HEK293 (cell line): Measurements from ENCODE around the gene DHRS7B.

Experiments used
- CTCF ChIA-PET: fragments of 350-600 bp; formaldehyde crosslinking; extraction: SDS; loops from one replicate; lab custom pipeline; 2021; ENCODE audit warnings: antibody characterized with exemption; lab: Yijun Ruan, JAX
- POLR2A ChIA-PET: fragments of 300-600 bp; formaldehyde crosslinking; extraction: SDS; loops from one replicate; lab custom pipeline; 2020; ENCODE audit warnings: antibody characterized with exemption, inconsistent platforms; lab: Yijun Ruan, JAX
- H3K27ac ChIP-seq: fragments of 200-500 bp; sonication (Bioruptor generic); 2 replicates; pipeline ENCODE4 v1.5.1; 2014; ENCODE audit warnings: low read depth, low read length, control low read depth, inconsistent platforms; ENCODE audit errors: extremely low read depth
- H3K36me3 ChIP-seq, 2 experiments: fragments of 200-500 bp in 1 of 2; sonication (Bioruptor generic) in 1 of 2; 1 replicate in 1 of 2; 2 replicates in 1 of 2; pipeline ENCODE4 v1.5.1; 2014 to 2017; ENCODE audit warnings: inconsistent platforms in 2 of 2, low read length in 2 of 2; ENCODE audit not compliant: control insufficient read depth in 2 of 2, insufficient read depth in 1 of 2
- H3K4me1 ChIP-seq: fragments of 200-500 bp; sonication (Bioruptor generic); 2 replicates; pipeline ENCODE4 v1.5.1; 2014; ENCODE audit warnings: mild to moderate bottlenecking, low read length, inconsistent platforms; ENCODE audit not compliant: control insufficient read depth, insufficient read depth
- H3K4me3 ChIP-seq: 2 replicates; pipeline ENCODE4 v1.5.1; 2011; ENCODE audit warnings: low read depth, mild to moderate bottlenecking, control low read depth, low read length, moderate library complexity
- H3K9me3 ChIP-seq: fragments of 200-500 bp; sonication (Bioruptor generic); 2 replicates; pipeline ENCODE4 v1.5.1; 2014; ENCODE audit warnings: low read depth, low read length, inconsistent platforms; ENCODE audit not compliant: control insufficient read depth, insufficient read depth
- HOXA7 ChIP-seq: sonication (generic); formaldehyde crosslinking; IDR thresholded peaks from 2 replicates; pipeline ENCODE4 v1.8.1; 2022; ENCODE audit warnings: missing genetic modification reagents, borderline replicate concordance
- IKZF3 ChIP-seq: fragments of 450-650 bp; IDR thresholded peaks from 2 replicates; pipeline ENCODE4 v1.5.0; 2018; ENCODE audit warnings: missing biosample characterization, mild to moderate bottlenecking, missing genetic modification characterization, moderate library complexity
- RBAK ChIP-seq: fragments of 450-650 bp; formaldehyde crosslinking; IDR thresholded peaks from 2 replicates; pipeline ENCODE4 v1.5.1; 2016; ENCODE audit warnings: missing biosample characterization, missing genetic modification characterization
- SCRT1 ChIP-seq: fragments of 450-650 bp; formaldehyde crosslinking; IDR thresholded peaks from 2 replicates; pipeline ENCODE4 v1.5.1; 2016; ENCODE audit warnings: missing biosample characterization, missing genetic modification characterization, borderline replicate concordance
- SP3 ChIP-seq: fragments of 450-650 bp; formaldehyde crosslinking; IDR thresholded peaks from 2 replicates; pipeline ENCODE4 v1.5.1; 2016; ENCODE audit warnings: missing biosample characterization, missing genetic modification characterization
- ZFP69B ChIP-seq: fragments of 450-650 bp; formaldehyde crosslinking; IDR thresholded peaks from 2 replicates; pipeline ENCODE4 v1.5.1; 2016; ENCODE audit warnings: missing biosample characterization, missing genetic modification characterization
- ZNF211 ChIP-seq: fragments of 450-650 bp; formaldehyde crosslinking; IDR thresholded peaks from 2 replicates; pipeline ENCODE4 v1.5.1; 2016; ENCODE audit warnings: low read depth, missing biosample characterization, missing genetic modification characterization
- ZNF24 ChIP-seq: fragments of 450-650 bp; formaldehyde crosslinking; IDR thresholded peaks from 2 replicates; pipeline ENCODE4 v1.5.1; 2016; ENCODE audit warnings: missing biosample characterization, missing genetic modification characterization
- ZNF354C ChIP-seq: fragments of 450-650 bp; formaldehyde crosslinking; IDR thresholded peaks from 2 replicates; pipeline ENCODE4 v1.5.1; 2016; ENCODE audit warnings: missing biosample characterization, missing genetic modification characterization, low read depth, borderline replicate concordance
- ZNF366 ChIP-seq: fragments of 450-650 bp; formaldehyde crosslinking; conservative IDR thresholded peaks from 2 replicates; pipeline ENCODE4 v1.5.1; 2016; ENCODE audit warnings: missing biosample characterization, missing genetic modification characterization
- ZNF677 ChIP-seq: fragments of 450-650 bp; IDR thresholded peaks from 2 replicates; pipeline ENCODE4 v1.5.0; 2018; ENCODE audit warnings: missing biosample characterization, mild to moderate bottlenecking, missing genetic modification characterization, moderate library complexity
- ZNF785 ChIP-seq: fragments of 450-650 bp; formaldehyde crosslinking; IDR thresholded peaks from 2 replicates; pipeline ENCODE4 v1.5.1; 2016; ENCODE audit warnings: missing biosample characterization, missing genetic modification characterization
- ZSCAN23 ChIP-seq: fragments of 450-650 bp; formaldehyde crosslinking; IDR thresholded peaks from 2 replicates; pipeline ENCODE4 v1.5.1; 2016; ENCODE audit warnings: missing biosample characterization, missing genetic modification characterization
- TF ChIP-seq, protein P1 (sequence below): fragments of 450-650 bp; formaldehyde crosslinking; IDR thresholded peaks from 2 replicates; pipeline ENCODE4 v1.5.1; 2016; ENCODE audit warnings: missing biosample characterization, missing genetic modification characterization
- TF ChIP-seq, protein P2 (sequence below): fragments of 450-650 bp; formaldehyde crosslinking; IDR thresholded peaks from 2 replicates; pipeline ENCODE4 v1.5.1; 2016; ENCODE audit warnings: missing biosample characterization, missing genetic modification characterization
- TF ChIP-seq, protein P3 (sequence below): fragments of 450-650 bp; IDR thresholded peaks from 2 replicates; pipeline ENCODE4 v1.5.1; 2018; ENCODE audit warnings: missing biosample characterization, missing genetic modification characterization
- TF ChIP-seq, protein P4 (sequence below): fragments of 450-650 bp; formaldehyde crosslinking; IDR thresholded peaks from 2 replicates; pipeline ENCODE4 v1.5.1; 2017; ENCODE audit warnings: missing biosample characterization, missing genetic modification characterization
- TF ChIP-seq, protein P5 (sequence below): fragments of 450-650 bp; formaldehyde crosslinking; IDR thresholded peaks from 2 replicates; pipeline ENCODE4 v1.5.1; 2017; ENCODE audit warnings: missing biosample characterization, missing genetic modification characterization
- TF ChIP-seq, protein P6 (sequence below): fragments of 450-650 bp; formaldehyde crosslinking; IDR thresholded peaks from 2 replicates; pipeline ENCODE4 v1.5.1; 2016; ENCODE audit warnings: missing biosample characterization, missing genetic modification characterization, borderline replicate concordance
- TF ChIP-seq, protein P7 (sequence below): fragments of 450-650 bp; formaldehyde crosslinking; IDR thresholded peaks from 2 replicates; pipeline ENCODE4 v1.5.1; 2016; ENCODE audit warnings: missing biosample characterization, missing genetic modification characterization

The DHRS7B gene

DNA sequence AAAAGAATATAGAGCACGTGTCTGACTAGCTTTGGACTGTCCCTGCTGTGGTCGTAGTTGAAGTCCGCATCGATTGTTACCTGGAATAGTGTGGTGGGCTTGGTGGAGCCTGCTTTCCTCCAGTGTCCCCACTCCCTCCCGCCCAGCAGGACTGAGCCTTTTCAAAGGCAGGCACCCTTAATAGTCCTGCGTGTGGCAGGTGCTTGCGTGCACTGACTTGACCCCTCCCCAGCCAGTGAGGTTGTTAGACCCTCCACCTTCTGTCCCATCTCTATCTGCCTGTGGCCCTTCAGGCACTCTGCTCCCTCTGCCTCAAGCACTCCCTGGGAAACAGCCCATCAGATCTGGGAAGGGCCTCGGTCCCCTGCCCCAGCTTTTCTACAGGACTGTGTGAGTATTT lies 50.6 kb downstream of the DHRS7B start:
- TF ChIP-seq ZNF785 (tag by site-specific recombination) = no peak
- TF ChIP-seq, protein P1, sequence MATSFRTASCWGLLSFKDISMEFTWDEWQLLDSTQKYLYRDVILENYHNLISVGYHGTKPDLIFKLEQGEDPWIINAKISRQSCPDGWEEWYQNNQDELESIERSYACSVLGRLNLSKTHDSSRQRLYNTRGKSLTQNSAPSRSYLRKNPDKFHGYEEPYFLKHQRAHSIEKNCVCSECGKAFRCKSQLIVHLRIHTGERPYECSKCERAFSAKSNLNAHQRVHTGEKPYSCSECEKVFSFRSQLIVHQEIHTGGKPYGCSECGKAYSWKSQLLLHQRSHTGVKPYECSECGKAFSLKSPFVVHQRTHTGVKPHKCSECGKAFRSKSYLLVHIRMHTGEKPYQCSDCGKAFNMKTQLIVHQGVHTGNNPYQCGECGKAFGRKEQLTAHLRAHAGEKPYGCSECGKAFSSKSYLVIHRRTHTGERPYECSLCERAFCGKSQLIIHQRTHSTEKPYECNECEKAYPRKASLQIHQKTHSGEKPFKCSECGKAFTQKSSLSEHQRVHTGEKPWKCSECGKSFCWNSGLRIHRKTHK (tag by site-specific recombination) = no peak
- TF ChIP-seq ZNF366 (tag by site-specific recombination) = no peak
- TF ChIP-seq ZSCAN23 (tag by site-specific recombination) = no peak
- TF ChIP-seq, all 188 proteins: peak for 0
- POLR2A ChIA-PET = interaction anchor here (0.7 kb wide), 2 partner anchors 28 to 36 kb away, joined by 3 to 4 read pairs; no protein-coding TSS in a partner anchor
- Histone ChIP-seq H3K36me3 (peaks cover 11 to 33% of the 10 kb centered on the region in 2 experiments; a peak in 2 of 3 replicates), H3K4me3 (no peak overlapping the region), H3K9me3 (no peaks in the 10 kb centered on the region), H3K27ac (no peak overlapping the region), H3K4me1 (no peaks in the 10 kb centered on the region)
- CTCF ChIA-PET = interaction anchor here (0.6 kb wide), 2 partner anchors 303 to 530 kb away, joined by 3 read pairs; no protein-coding TSS in a partner anchor

DNA sequence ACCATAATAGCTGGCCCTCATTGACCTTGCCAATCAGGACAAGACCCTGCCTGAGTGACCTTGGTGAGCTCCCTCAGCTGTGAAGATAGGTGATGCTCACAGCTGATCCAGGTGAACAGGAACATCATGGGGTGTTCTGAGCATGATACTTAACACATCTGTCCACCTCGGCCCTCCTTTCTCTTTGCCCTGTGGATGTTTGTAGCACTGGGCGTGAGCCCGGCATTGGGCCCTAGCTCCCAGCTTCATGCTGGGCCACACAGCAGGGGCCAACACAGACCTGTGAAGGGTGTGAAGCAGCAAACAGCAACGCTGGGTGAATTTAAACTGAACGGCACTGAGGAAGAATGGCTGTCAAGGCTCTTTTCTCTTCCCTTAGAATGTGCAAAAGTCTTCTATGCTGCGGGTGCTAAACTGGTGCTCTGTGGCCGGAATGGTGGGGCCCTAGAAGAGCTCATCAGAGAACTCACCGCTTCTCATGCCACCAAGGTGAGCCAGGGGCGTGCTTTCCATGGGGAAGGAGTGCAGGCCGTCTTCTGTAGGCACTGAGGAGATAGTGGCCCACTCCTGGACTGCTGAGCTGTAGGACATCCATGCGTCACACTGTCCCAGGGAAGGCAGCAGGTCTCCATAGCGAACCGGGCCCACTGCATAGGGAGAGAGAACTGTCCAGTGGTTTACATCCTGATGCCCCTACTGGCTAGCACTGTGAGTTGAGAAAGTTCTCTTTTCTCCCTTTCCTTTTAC lies 51.3 kb downstream of the DHRS7B start:
- TF ChIP-seq ZNF677 (tag by site-specific recombination) (no peak), IKZF3 (tag by site-specific recombination) (no peak)
- TF ChIP-seq, protein P2, sequence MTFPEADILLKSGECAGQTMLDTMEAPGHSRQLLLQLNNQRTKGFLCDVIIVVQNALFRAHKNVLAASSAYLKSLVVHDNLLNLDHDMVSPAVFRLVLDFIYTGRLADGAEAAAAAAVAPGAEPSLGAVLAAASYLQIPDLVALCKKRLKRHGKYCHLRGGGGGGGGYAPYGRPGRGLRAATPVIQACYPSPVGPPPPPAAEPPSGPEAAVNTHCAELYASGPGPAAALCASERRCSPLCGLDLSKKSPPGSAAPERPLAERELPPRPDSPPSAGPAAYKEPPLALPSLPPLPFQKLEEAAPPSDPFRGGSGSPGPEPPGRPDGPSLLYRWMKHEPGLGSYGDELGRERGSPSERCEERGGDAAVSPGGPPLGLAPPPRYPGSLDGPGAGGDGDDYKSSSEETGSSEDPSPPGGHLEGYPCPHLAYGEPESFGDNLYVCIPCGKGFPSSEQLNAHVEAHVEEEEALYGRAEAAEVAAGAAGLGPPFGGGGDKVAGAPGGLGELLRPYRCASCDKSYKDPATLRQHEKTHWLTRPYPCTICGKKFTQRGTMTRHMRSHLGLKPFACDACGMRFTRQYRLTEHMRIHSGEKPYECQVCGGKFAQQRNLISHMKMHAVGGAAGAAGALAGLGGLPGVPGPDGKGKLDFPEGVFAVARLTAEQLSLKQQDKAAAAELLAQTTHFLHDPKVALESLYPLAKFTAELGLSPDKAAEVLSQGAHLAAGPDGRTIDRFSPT (tag by site-specific recombination) = no peak
- H3K4me3 ChIP-seq = no peak overlapping the region
- no peaks in the 10 kb centered on the region for H3K9me3 ChIP-seq
- no peaks in the 10 kb centered on the region for H3K4me1 ChIP-seq
- ChIA-PET POLR2A (interaction anchor here (0.6 to 1.3 kb wide), 3 partner anchors 8 to 35 kb away, joined by 3 to 4 read pairs (median 3); no protein-coding TSS in a partner anchor), CTCF (interaction anchor here (0.6 kb wide), 2 partner anchors 302 to 531 kb away, joined by 3 read pairs; no protein-coding TSS in a partner anchor)
- H3K27ac ChIP-seq = no peak overlapping the region
- H3K36me3 ChIP-seq = peaks cover 11 to 27% of the 10 kb centered on the region in 2 experiments; a peak in 2 of 3 replicates

DNA sequence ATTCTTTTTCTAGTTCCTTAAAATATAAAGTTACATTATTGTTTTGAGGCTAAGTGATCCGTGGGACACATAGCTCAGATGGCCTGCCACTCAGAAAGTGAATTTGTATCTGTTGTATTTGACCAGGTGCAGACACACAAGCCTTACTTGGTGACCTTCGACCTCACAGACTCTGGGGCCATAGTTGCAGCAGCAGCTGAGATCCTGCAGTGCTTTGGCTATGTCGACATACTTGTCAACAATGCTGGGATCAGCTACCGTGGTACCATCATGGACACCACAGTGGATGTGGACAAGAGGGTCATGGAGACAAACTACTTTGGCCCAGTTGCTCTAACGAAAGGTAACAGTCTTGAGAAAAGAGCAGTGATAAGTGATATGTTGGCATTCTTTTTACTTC lies 56.7 kb downstream of the DHRS7B start:
- Histone ChIP-seq H3K9me3 (no peaks in the 10 kb centered on the region), H3K4me3 (no peak overlapping the region), H3K36me3 (peaks cover 17 to 41% of the 10 kb centered on the region in 2 experiments), H3K4me1 (no peaks in the 10 kb centered on the region), H3K27ac (no peak overlapping the region)
- CTCF ChIA-PET = no interaction called here
- POLR2A ChIA-PET = interaction anchor here (1.0 kb wide), 1 partner anchor 31 kb away, joined by 3 read pairs; the partner anchor contains the start of gene TMEM11
- TF ChIP-seq ZNF354C (tag by site-specific recombination) (no peak), SP3 (tag by site-specific recombination) (no peak), ZNF211 (no peak), ZNF24 (no peak), SCRT1 (tag by site-specific recombination) (no peak), RBAK (tag by site-specific recombination) (no peak), ZFP69B (tag by site-specific recombination) (no peak), HOXA7 (CRISPR knock-in tag) (no peak)
- TF ChIP-seq, protein P3, sequence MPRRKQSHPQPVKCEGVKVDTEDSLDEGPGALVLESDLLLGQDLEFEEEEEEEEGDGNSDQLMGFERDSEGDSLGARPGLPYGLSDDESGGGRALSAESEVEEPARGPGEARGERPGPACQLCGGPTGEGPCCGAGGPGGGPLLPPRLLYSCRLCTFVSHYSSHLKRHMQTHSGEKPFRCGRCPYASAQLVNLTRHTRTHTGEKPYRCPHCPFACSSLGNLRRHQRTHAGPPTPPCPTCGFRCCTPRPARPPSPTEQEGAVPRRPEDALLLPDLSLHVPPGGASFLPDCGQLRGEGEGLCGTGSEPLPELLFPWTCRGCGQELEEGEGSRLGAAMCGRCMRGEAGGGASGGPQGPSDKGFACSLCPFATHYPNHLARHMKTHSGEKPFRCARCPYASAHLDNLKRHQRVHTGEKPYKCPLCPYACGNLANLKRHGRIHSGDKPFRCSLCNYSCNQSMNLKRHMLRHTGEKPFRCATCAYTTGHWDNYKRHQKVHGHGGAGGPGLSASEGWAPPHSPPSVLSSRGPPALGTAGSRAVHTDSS = no peak
- TF ChIP-seq, protein P4, sequence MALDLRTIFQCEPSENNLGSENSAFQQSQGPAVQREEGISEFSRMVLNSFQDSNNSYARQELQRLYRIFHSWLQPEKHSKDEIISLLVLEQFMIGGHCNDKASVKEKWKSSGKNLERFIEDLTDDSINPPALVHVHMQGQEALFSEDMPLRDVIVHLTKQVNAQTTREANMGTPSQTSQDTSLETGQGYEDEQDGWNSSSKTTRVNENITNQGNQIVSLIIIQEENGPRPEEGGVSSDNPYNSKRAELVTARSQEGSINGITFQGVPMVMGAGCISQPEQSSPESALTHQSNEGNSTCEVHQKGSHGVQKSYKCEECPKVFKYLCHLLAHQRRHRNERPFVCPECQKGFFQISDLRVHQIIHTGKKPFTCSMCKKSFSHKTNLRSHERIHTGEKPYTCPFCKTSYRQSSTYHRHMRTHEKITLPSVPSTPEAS (tag by site-specific recombination) = no peak
- TF ChIP-seq, protein P5, sequence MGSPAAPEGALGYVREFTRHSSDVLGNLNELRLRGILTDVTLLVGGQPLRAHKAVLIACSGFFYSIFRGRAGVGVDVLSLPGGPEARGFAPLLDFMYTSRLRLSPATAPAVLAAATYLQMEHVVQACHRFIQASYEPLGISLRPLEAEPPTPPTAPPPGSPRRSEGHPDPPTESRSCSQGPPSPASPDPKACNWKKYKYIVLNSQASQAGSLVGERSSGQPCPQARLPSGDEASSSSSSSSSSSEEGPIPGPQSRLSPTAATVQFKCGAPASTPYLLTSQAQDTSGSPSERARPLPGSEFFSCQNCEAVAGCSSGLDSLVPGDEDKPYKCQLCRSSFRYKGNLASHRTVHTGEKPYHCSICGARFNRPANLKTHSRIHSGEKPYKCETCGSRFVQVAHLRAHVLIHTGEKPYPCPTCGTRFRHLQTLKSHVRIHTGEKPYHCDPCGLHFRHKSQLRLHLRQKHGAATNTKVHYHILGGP (tag by site-specific recombination) = no peak
- TF ChIP-seq, protein P6, sequence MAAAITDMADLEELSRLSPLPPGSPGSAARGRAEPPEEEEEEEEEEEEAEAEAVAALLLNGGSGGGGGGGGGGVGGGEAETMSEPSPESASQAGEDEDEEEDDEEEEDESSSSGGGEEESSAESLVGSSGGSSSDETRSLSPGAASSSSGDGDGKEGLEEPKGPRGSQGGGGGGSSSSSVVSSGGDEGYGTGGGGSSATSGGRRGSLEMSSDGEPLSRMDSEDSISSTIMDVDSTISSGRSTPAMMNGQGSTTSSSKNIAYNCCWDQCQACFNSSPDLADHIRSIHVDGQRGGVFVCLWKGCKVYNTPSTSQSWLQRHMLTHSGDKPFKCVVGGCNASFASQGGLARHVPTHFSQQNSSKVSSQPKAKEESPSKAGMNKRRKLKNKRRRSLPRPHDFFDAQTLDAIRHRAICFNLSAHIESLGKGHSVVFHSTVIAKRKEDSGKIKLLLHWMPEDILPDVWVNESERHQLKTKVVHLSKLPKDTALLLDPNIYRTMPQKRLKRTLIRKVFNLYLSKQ (tag by site-specific recombination) = no peak
- TF ChIP-seq, protein P7, sequence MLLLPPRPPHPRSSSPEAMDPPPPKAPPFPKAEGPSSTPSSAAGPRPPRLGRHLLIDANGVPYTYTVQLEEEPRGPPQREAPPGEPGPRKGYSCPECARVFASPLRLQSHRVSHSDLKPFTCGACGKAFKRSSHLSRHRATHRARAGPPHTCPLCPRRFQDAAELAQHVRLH = no peak
